Diencephalon (tissue), 1 donor: ENCODE data around the gene LGALS14. TPM values are rescaled to one million over a fixed set of nuclear protein-coding genes. Genes with fewer than 3 reads are reported as not detected.

Source experiments
- small RNA-seq: library from RNA; depleted of rRNA; stranded (forward); fragments of <200 nt; gene quantifications from one replicate; pipeline ENCODE3, GENCODE V24; 2014
- total RNA-seq: library from RNA; depleted of rRNA; stranded (reverse); fragments of >200 nt; gene quantifications from one replicate; pipeline ENCODE4 v1.2.3, GENCODE V29; 2014

LGALS14 gene
- 1.4 TPM for total RNA-seq

GRCh38 chr19:39704181-39705044 lies at the start of gene LGALS14:
Gene LGALS14 (plus strand): TSS chr19:39704481. CDS start chr19:39704529, 48 bp downstream.

GRCh38 chr19:39655613-39656012 lies 48.7 kb upstream of the LGALS14 start, which contains the start of gene LGALS16:
Gene LGALS16 (plus strand): TSS chr19:39655913. CDS start chr19:39655962, 49 bp downstream.

GRCh38 chr19:39737891-39738290 lies 33.6 kb downstream of the LGALS14 start, which contains the start of gene CLC:
Gene CLC (minus strand): TSS chr19:39738029. CDS start chr19:39737952, 77 bp downstream.

Small RNAs within 50 kb of the gene (small RNA-seq; reads per million reads assigned to genes)
- not detected for gene RPS29P27

Other genes with a start within 250 kb of the LGALS14 start
- gene TIMM50, start 223.6 kb upstream of the LGALS14 start, total RNA-seq = 48.9 TPM
- gene DLL3, start 205.5 kb upstream of the LGALS14 start, total RNA-seq = 17.5 TPM
- not detected for gene SELENOV, start 189.3 kb upstream of the LGALS14 start, total RNA-seq
- 23.1 TPM for gene EID2B, start 171.6 kb upstream of the LGALS14 start, total RNA-seq
- gene EID2, start 164.3 kb upstream of the LGALS14 start, total RNA-seq = 24.0 TPM
- not detected for gene LGALS13, start 102.0 kb upstream of the LGALS14 start, total RNA-seq
- gene LGALS16, start 48.6 kb upstream of the LGALS14 start, total RNA-seq = not detected
- gene CLC, start 33.5 kb downstream of the LGALS14 start, total RNA-seq = not detected
- not detected for gene LEUTX, start 74.4 kb downstream of the LGALS14 start, total RNA-seq
- 20.8 TPM for gene DYRK1B, start 129.7 kb downstream of the LGALS14 start, total RNA-seq
- gene FBL, start 141.9 kb downstream of the LGALS14 start, total RNA-seq = 120 TPM
- 3.0 TPM for gene FCGBP, start 230.2 kb downstream of the LGALS14 start, total RNA-seq